Measurements from ENCODE around the gene TIGD3.

Gene TIGD3

DNA sequence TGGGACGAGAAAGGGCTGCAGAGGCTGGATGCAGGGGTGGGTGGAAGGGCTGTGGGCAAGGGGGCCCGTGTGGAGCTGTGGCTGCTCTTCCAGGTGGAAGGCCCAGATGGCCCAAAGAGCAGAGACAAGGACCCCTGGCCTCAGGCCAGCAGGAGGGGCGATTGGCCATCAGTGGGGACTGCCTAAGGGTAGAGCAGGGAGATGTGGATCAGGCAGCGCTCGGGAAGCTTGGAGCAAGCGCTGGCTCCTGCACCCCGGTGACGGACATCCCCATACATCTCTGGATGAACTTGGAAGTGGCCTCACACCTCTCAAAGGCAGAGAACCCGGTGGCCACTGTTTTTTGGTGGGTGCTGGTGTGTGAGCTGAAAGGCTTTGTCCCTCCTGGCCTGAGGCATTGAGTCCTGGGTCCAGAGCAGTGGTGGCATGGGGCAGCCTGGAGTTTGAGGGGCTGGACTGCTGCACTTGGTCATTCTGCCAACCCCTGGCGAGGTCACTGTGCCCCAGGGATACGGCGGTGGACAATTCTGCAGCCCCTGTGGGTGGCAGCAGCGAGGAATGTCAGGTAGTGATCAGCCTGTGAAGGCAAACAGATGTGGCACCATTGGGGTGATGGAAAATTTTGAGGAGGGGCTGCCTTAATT lies 37.8 kb downstream of the TIGD3 start:
- Histone ChIP-seq H3K18ac (ENCODE audit: low read length) (no peak overlapping the region), H4K8ac (ENCODE audit: low read depth, low read length) (no peak overlapping the region), H2BK120ac (ENCODE audit: insufficient read depth, low read length, poor library complexity) (no peak overlapping the region), H2AK5ac (ENCODE audit: low read length) (no peak overlapping the region), H4K91ac (ENCODE audit: low read depth, low read length) (no peak overlapping the region), H3K36me3 (ENCODE audit: control insufficient read depth in 1 of 2, insufficient read depth in 2 of 2, low read length in 2 of 2) (peaks cover 58 to 60% of the 10 kb centered on the region in 2 experiments), H3K14ac (ENCODE audit: low read length) (no peak overlapping the region), H3K79me2 (ENCODE audit: control insufficient read depth, insufficient read depth, low read length, poor library complexity) (peaks cover 2% of the 10 kb centered on the region), H3K4ac (ENCODE audit: low read depth, low read length) (no peak overlapping the region), H4K12ac (ENCODE audit: low read depth, low read length) (no peak overlapping the region), H3K9me3 (ENCODE audit: insufficient read depth, low read depth, low read length) (no peaks in the 10 kb centered on the region), H3K4me2 (ENCODE audit: low read length) (no peak overlapping the region), H2AFZ (ENCODE audit: insufficient read depth, low read length, poor library complexity) (no peak overlapping the region), H2BK5ac (ENCODE audit: low read depth, low read length, poor library complexity) (no peak overlapping the region), H3K23ac (ENCODE audit: low read length) (no peak overlapping the region), H3K4me1 (ENCODE audit: control insufficient read depth in 1 of 2, insufficient read depth in 2 of 2, low read length in 2 of 2) (peaks cover 29 to 35% of the 10 kb centered on the region in 2 experiments), H2BK12ac (ENCODE audit: low read length) (no peak overlapping the region), H3K79me1 (ENCODE audit: low read length) (peaks cover 5% of the 10 kb centered on the region), H3K9ac (ENCODE audit: low read length) (no peak overlapping the region), H3K27ac (ENCODE audit: low read depth, low read length) (no peak overlapping the region), H3K27me3 (ENCODE audit: insufficient read depth, low read length) (no peaks in the 10 kb centered on the region), H3K4me3 (ENCODE audit: low read depth, low read length) (no peak overlapping the region)
- WGBS (ENCODE audit: extremely low coverage, insufficient coverage, insufficient read length): no CpG with 5 or more reads among the region's 13 CpGs
- no peak for DNase-seq

DNA sequence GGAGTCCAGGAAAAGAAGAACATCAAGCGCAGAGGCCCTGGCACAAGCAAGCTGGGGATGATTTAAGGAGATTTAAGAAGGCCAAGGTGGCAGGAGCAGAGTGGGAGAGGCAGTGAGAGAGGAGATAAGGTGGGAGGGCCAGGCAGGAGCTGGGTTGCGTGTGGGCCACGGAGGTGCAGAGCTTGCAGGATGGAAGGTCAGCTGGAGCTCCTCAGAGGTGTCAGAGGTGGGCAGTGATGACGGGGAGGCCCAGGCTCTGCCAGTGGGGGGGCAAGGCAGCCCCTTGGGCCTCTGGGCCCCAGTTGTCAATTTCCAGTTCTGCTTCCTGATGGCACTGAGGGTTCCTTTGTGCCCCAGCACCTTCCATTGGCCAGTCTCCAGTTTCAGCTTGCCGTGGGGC lies 38.3 kb downstream of the TIGD3 start:
- H3K18ac ChIP-seq (ENCODE audit: low read length): no peak overlapping the region
- peaks cover 2% of the 10 kb centered on the region for H3K79me2 ChIP-seq (ENCODE audit: control insufficient read depth, insufficient read depth, low read length, poor library complexity)
- H3K4ac ChIP-seq (ENCODE audit: low read depth, low read length): no peak overlapping the region
- H3K9me3 ChIP-seq (ENCODE audit: insufficient read depth, low read depth, low read length): no peaks in the 10 kb centered on the region
- H2BK120ac ChIP-seq (ENCODE audit: insufficient read depth, low read length, poor library complexity): no peak overlapping the region
- DNase-seq: no peak
- no peak overlapping the region for H4K12ac ChIP-seq (ENCODE audit: low read depth, low read length)
- H3K4me2 ChIP-seq (ENCODE audit: low read length): no peak overlapping the region
- H3K4me1 ChIP-seq (ENCODE audit: control insufficient read depth in 1 of 2, insufficient read depth in 2 of 2, low read length in 2 of 2): peaks cover 29 to 33% of the 10 kb centered on the region in 2 experiments
- no peak overlapping the region for H3K9ac ChIP-seq (ENCODE audit: low read length)
- H3K14ac ChIP-seq (ENCODE audit: low read length): no peak overlapping the region
- no peak overlapping the region for H2BK5ac ChIP-seq (ENCODE audit: low read depth, low read length, poor library complexity)
- H3K36me3 ChIP-seq (ENCODE audit: control insufficient read depth in 1 of 2, insufficient read depth in 2 of 2, low read length in 2 of 2): peaks cover 64% of the 10 kb centered on the region in 2 experiments
- H3K4me3 ChIP-seq (ENCODE audit: low read depth, low read length): no peak overlapping the region
- H3K27ac ChIP-seq (ENCODE audit: low read depth, low read length): no peak overlapping the region
- H2BK12ac ChIP-seq (ENCODE audit: low read length): no peak overlapping the region
- H4K91ac ChIP-seq (ENCODE audit: low read depth, low read length): no peak overlapping the region
- whole genome bisulfite sequencing (ENCODE audit: extremely low coverage, insufficient coverage, insufficient read length): no CpG with 5 or more reads among the region's 5 CpGs
- H4K8ac ChIP-seq (ENCODE audit: low read depth, low read length): no peak overlapping the region
- no peak overlapping the region for H3K23ac ChIP-seq (ENCODE audit: low read length)
- H2AFZ ChIP-seq (ENCODE audit: insufficient read depth, low read length, poor library complexity): no peak overlapping the region
- no peak overlapping the region for H2AK5ac ChIP-seq (ENCODE audit: low read length)
- peaks cover 5% of the 10 kb centered on the region for H3K79me1 ChIP-seq (ENCODE audit: low read length)
- H3K27me3 ChIP-seq (ENCODE audit: insufficient read depth, low read length): no peaks in the 10 kb centered on the region

GRCh38 chr11:65393513-65394079 lies 39.0 kb downstream of the TIGD3 start:
- H3K27ac ChIP-seq (ENCODE audit: low read depth, low read length): no peak overlapping the region
- no peak overlapping the region for H2BK120ac ChIP-seq (ENCODE audit: insufficient read depth, low read length, poor library complexity)
- H3K14ac ChIP-seq (ENCODE audit: low read length): no peak overlapping the region
- no CpG with 5 or more reads among the region's 17 CpGs for WGBS (ENCODE audit: extremely low coverage, insufficient coverage, insufficient read length)
- H4K91ac ChIP-seq (ENCODE audit: low read depth, low read length): no peak overlapping the region
- H3K4me3 ChIP-seq (ENCODE audit: low read depth, low read length): no peak overlapping the region
- H2AFZ ChIP-seq (ENCODE audit: insufficient read depth, low read length, poor library complexity): no peak overlapping the region
- DNase-seq: no peak
- H4K12ac ChIP-seq (ENCODE audit: low read depth, low read length): no peak overlapping the region
- peaks cover 67 to 70% of the 10 kb centered on the region in 2 experiments for H3K36me3 ChIP-seq (ENCODE audit: control insufficient read depth in 1 of 2, insufficient read depth in 2 of 2, low read length in 2 of 2)
- no peaks in the 10 kb centered on the region for H3K27me3 ChIP-seq (ENCODE audit: insufficient read depth, low read length)
- no peak overlapping the region for H2AK5ac ChIP-seq (ENCODE audit: low read length)
- H4K8ac ChIP-seq (ENCODE audit: low read depth, low read length): no peak overlapping the region
- no peak overlapping the region for H3K4me2 ChIP-seq (ENCODE audit: low read length)
- no peak overlapping the region for H3K23ac ChIP-seq (ENCODE audit: low read length)
- peaks cover 5% of the 10 kb centered on the region for H3K79me1 ChIP-seq (ENCODE audit: low read length)
- no peak overlapping the region for H2BK12ac ChIP-seq (ENCODE audit: low read length)
- H3K4ac ChIP-seq (ENCODE audit: low read depth, low read length): no peak overlapping the region
- H3K4me1 ChIP-seq (ENCODE audit: control insufficient read depth in 1 of 2, insufficient read depth in 2 of 2, low read length in 2 of 2): peaks cover 23 to 28% of the 10 kb centered on the region in 2 experiments
- H3K9me3 ChIP-seq (ENCODE audit: insufficient read depth, low read depth, low read length): no peaks in the 10 kb centered on the region
- H3K79me2 ChIP-seq (ENCODE audit: control insufficient read depth, insufficient read depth, low read length, poor library complexity): peaks cover 2% of the 10 kb centered on the region
- H3K9ac ChIP-seq (ENCODE audit: low read length): no peak overlapping the region
- no peak overlapping the region for H2BK5ac ChIP-seq (ENCODE audit: low read depth, low read length, poor library complexity)
- no peak overlapping the region for H3K18ac ChIP-seq (ENCODE audit: low read length)

DNA sequence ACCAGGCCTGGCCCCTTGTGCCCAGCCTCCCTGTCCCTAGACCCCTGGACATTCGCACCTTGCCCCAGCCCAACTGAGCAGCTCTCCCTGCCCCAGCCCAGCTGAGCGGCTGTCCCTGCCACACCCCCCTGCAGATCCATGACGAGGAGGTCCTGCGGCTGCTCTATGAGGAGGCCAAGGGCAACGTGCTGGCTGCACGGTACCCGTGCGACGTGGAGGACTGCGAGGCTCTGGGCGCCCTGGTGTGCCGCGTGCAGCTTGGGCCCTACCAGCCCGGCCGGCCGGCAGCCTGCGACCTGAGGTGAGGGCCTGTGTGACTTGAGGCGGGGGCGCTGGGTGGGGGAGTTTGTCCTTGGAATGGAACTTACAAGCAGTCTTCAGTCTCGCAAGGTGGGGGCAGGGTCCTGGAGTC lies 39.6 kb downstream of the TIGD3 start:
- H3K4me2 ChIP-seq (ENCODE audit: low read length): no peak overlapping the region
- no peak for DNase-seq
- no peak overlapping the region for H2AFZ ChIP-seq (ENCODE audit: insufficient read depth, low read length, poor library complexity)
- no peak overlapping the region for H2BK5ac ChIP-seq (ENCODE audit: low read depth, low read length, poor library complexity)
- no peak overlapping the region for H3K14ac ChIP-seq (ENCODE audit: low read length)
- no peaks in the 10 kb centered on the region for H3K9me3 ChIP-seq (ENCODE audit: insufficient read depth, low read depth, low read length)
- H3K27ac ChIP-seq (ENCODE audit: low read depth, low read length): no peak overlapping the region
- no CpG with 5 or more reads among the region's 20 CpGs for WGBS (ENCODE audit: extremely low coverage, insufficient coverage, insufficient read length)
- no peak overlapping the region for H3K18ac ChIP-seq (ENCODE audit: low read length)
- H3K23ac ChIP-seq (ENCODE audit: low read length): no peak overlapping the region
- H3K9ac ChIP-seq (ENCODE audit: low read length): no peak overlapping the region
- peaks cover 2% of the 10 kb centered on the region for H3K79me2 ChIP-seq (ENCODE audit: control insufficient read depth, insufficient read depth, low read length, poor library complexity)
- H3K36me3 ChIP-seq (ENCODE audit: control insufficient read depth in 1 of 2, insufficient read depth in 2 of 2, low read length in 2 of 2): peaks cover 70% of the 10 kb centered on the region in 2 experiments
- H4K12ac ChIP-seq (ENCODE audit: low read depth, low read length): no peak overlapping the region
- no peaks in the 10 kb centered on the region for H3K27me3 ChIP-seq (ENCODE audit: insufficient read depth, low read length)
- no peak overlapping the region for H2AK5ac ChIP-seq (ENCODE audit: low read length)
- peaks cover 5% of the 10 kb centered on the region for H3K79me1 ChIP-seq (ENCODE audit: low read length)
- H3K4me3 ChIP-seq (ENCODE audit: low read depth, low read length): no peak overlapping the region
- no peak overlapping the region for H2BK120ac ChIP-seq (ENCODE audit: insufficient read depth, low read length, poor library complexity)
- no peak overlapping the region for H2BK12ac ChIP-seq (ENCODE audit: low read length)
- H3K4ac ChIP-seq (ENCODE audit: low read depth, low read length): no peak overlapping the region
- H3K4me1 ChIP-seq (ENCODE audit: control insufficient read depth in 1 of 2, insufficient read depth in 2 of 2, low read length in 2 of 2): peaks cover 18 to 23% of the 10 kb centered on the region in 2 experiments
- no peak overlapping the region for H4K91ac ChIP-seq (ENCODE audit: low read depth, low read length)
- H4K8ac ChIP-seq (ENCODE audit: low read depth, low read length): no peak overlapping the region

Data from trophoblast cell (in vitro differentiated cells and primary cell).